Measurements from ENCODE around the gene STMND1.

STMND1 gene

DNA sequence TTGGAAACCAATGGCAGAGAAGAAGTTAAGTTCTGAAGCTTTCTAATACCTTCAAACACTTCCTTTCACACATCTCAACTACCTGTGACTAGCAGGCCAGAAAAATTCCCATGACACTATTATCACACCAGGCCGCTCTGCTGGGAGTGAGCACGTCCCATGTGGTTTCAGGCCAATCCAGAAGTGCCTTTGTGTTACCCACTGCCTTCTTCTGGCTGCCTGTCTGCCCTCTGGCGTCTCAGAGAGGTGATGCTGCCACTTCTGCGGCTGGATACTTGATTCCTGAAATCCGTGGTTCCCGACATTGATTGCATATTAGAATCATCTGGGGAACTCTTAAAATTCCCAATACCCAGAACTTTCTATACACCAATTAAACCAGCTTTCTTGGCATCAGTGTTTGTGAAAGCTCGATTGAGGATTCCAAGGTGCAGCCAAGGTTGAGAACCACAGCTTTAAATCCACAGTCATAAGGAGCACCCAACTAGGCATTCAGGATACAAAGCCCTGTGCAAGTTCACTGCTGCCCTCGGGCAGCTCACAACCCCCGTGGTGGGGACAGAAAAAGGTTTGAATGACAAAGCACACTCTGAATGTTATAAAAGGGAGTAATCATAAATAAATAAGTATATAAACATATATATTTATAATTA is 65.6 kb downstream of the STMND1 start:
- no peak for DNase-seq

DNA sequence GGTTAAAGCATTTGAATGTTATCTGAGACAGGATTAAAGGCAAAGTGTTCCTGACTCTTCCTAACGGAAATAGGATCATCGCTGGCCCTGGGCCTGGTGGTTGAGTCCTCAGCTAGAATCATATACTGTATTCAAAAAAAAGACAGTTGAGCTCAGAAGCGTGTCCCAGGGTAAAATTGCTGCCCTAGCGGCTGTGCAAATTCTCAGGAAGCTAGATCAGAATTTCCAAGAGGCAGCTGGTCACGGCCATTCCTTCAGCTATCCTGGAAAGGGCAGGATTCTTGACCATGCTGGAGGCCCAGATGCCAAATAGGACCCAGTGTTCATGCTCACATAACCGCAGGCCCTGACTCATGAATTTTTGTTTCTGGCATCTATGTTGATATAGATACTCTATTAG is 67.4 kb downstream of the STMND1 start:
- no peak for DNase-seq

DNA sequence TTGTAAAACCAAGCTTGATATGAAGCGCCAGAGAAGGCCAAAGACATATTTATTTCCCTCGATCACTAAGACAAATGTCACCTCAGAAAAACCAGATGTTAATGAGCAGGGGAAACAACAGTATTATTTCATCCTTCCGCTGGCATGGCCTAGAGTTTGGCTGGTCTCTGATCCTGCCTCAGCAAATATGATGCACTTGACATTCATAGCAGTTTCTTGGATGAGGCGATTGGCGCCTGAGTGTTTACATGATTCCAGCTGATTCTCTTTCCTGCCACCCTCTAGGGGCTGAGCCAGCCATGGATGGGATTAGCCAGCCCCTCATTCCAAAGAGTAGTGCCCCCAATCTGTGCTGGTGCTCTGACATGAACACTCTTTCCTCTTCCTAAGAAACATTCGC is 67.9 kb downstream of the STMND1 start:
- no peak for DNase-seq

DNA sequence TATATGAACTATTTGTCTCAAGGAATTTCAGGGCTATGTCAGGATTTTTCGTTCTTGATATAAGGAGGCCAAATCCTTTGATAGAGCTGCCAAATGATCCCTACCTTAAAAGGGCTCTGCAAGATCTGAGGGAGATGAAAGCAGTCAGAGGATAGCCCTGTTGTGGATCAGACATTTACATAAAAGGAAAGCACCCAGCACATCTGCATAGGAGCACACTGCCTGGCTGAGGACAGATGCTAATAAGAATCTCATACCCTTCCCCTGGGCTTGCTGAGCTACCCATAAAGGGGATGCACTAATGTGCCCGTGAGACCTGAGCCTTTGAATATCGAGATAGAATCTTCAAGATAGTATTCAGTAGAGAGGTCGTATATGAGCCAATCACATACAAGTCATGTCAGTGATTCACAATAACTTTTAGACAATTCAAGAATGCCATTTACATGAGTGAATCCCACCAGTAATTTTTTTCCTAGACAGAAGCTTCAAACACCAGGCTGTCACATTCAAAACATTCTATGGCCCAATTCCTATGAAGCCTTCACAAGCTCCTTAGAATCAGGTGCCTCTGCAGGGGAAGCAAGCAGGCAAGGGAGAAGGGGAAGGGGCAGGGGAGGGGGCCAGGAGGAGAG is 71.1 kb downstream of the STMND1 start:
- DNase-seq: no peak

DNA sequence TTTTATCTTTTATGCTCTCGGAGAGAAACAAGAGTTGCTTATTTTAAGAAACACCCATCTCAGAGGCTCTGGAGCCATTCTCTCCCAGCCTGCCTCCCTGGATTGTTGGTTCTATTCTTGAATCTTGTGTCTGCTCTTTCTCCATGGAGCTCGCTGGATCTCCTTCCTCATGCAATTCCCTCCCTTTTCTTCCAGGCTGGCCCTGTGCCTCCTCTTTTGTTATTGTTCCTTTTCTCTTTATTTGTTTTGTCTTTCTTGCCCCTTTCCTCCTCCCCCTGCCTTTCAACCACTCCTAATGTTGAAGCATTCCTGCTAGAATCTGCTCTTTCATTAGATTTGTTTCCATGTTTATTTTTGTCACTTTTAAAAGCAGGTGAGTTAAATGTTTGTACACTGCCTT is 76.5 kb downstream of the STMND1 start:
- no peak for DNase-seq

DNA sequence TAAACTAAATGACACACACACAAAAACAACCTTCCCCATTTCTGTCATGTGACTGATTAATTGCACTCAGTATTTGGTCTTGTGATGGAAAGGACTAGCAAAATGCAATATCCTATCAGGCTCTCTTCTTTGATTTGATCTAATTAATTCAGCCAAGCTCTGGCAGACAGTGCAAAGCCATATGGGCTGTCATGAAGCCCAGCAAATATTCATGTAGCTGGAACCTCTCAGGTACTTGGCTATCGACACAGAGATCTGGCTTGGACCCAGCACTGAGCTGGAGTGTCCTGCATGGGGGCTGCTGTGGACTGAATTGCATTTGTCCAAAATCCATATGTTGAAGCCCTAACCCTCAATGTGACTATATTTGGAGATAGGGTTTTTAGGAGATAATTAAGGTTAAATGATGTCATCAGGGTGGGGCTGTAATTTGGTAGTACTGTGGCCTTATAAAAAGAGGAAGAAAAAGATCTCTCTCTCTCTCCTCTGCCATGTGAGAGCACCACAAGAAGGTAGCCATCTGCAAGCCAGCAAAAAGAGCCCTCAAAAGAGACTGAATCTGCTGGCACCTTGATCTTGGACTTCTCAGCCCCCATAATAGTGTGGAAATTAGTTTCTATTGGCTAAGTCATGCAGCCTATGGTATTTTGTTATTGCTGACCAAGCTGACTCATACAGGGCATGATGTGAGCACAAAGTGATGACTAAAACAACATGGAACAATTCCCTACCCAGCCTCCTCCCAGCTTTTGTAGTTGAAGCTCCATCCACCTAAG is 77.1 kb downstream of the STMND1 start:
- DNase-seq: no peak

DNA sequence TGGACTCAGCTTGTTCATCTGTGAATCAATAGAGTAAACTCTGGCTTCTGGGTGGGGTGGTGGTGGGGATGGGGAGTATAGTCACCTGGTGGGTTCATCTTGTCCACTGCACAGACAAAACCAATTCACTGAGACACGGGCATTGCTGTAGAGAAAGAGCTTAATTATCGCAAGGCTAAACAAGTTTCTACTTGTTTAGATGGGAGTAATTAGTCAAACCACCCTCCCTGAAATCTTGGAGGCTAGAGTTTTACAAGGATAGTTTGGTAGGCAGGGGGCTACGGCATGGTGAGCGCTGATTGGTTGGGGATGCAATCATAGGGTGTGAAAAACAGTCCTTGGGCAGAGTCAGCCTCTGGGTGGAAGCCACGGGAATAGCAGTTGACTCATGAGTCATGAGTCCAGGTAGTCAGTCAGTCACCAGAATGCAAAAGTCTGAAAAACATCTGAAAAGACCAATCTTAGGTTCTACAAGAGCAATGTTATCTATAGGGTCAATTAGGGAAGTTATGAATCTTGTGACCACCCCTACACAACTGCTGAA is 77.8 kb downstream of the STMND1 start:
- DNase-seq: no peak

All from activated T-cell treated with anti-CD3 and anti-CD28 coated beads, Interleukin-2, amount 50 U/mL, for 48 hours (primary cell).